K562 (cell line): ENCODE results near the gene FBXO11. TPM values are rescaled to one million over a fixed set of nuclear protein-coding genes. Genes with fewer than 3 reads are reported as not detected.

ENCODE experiments used
- ATAC-seq: fragments of 200-7000 bp; cut with Tn5 transposase; 3 replicates; pipeline ENCODE4 v1.9.1; 2020; ENCODE audit warnings: moderate library complexity
- BruUV-seq: library from RNA; stranded (reverse); fragments of 400-500 nt; replicated peaks from 2 replicates; lab custom pipeline; 2021; lab: Mats Ljungman, UMichigan
- CTCF ChIA-PET: fragments of 300-600 bp; formaldehyde crosslinking; extraction: SDS; loops from one replicate; lab custom pipeline; 2021; ENCODE audit warnings: low intra/inter-chr PET ratio; lab: Yijun Ruan, JAX
- POLR2A ChIA-PET: fragments of 300-600, 350-650 bp; sonication (Branson Sonifier 250); formaldehyde crosslinking; extraction: SDS; loops from one replicate; lab custom pipeline; 2021; ENCODE audit warnings: antibody characterized with exemption, inconsistent platforms; lab: Yijun Ruan, JAX
- DNase-seq, 4 experiments: peaks; one replicate each; pipeline versions ENCODE4 v3.0.0 to v3.0.0-alpha.2; 2011 to 2018; ENCODE audit warnings: low spot score in 3 of 4, mixed read lengths in 3 of 4; ENCODE audit errors: extremely low read depth in 1 of 4
- FAIRE-seq: peaks from 2 replicates; lab custom pipeline; 2011; peaks lifted over from hg19 to GRCh38; lab: Jason Lieb, UNC
- H2AFZ ChIP-seq: 2 replicates; pipeline ENCODE4 v1.6.0; 2011; ENCODE audit warnings: low read depth, low read length, control low read depth, inconsistent platforms
- H3K27ac ChIP-seq: fragments of 200-600 bp; 3 replicates; pipeline ENCODE4 v1.8.0; 2011; ENCODE audit warnings: low read depth, mild to moderate bottlenecking, control low read depth, inconsistent platforms, low read length, moderate library complexity, mixed read lengths; ENCODE audit errors: extremely low read depth
- H3K27me3 ChIP-seq, 2 experiments: fragments of 300-600 bp in 1 of 2; 2 replicates in 1 of 2; 3 replicates in 1 of 2; pipeline versions ENCODE4 v1.6.0 to v1.8.0; 2011; ENCODE audit warnings: inconsistent platforms in 2 of 2, low read length in 2 of 2, mild to moderate bottlenecking in 1 of 2, mixed read lengths in 1 of 2, moderate library complexity in 1 of 2; ENCODE audit not compliant: control insufficient read depth in 2 of 2, insufficient read depth in 2 of 2
- H3K36me3 ChIP-seq: fragments of 300-600 bp; 3 replicates; pipeline ENCODE4 v1.8.0; 2011; ENCODE audit warnings: mild to moderate bottlenecking, low read length, inconsistent platforms; ENCODE audit not compliant: control insufficient read depth, insufficient read depth
- H3K4me1 ChIP-seq, 2 experiments: fragments of 200-600 bp in 1 of 2; replicated peaks in 1 of 2; 2 replicates in 1 of 2; 3 replicates in 1 of 2; pipeline versions ENCODE4 v1.5.1 to v1.8.0; 2011; ENCODE audit warnings: inconsistent platforms in 2 of 2, low read length in 2 of 2, mild to moderate bottlenecking in 1 of 2, mixed read lengths in 1 of 2, moderate library complexity in 1 of 2; ENCODE audit not compliant: control insufficient read depth in 2 of 2, insufficient read depth in 2 of 2
- H3K4me2 ChIP-seq: 2 replicates; pipeline ENCODE4 v1.6.1; 2011; ENCODE audit warnings: low read length, control low read depth, inconsistent platforms, mixed read lengths; ENCODE audit not compliant: insufficient read depth
- H3K4me3 ChIP-seq: fragments of 200-600 bp; sonication (generic), shearing (Covaris generic); 2 replicates; pipeline ENCODE4 v1.5.1; 2016; ENCODE audit warnings: control low read depth, inconsistent platforms
- H3K79me2 ChIP-seq: fragments of 200-600 bp; 3 replicates; pipeline ENCODE4 v1.8.0; 2011; ENCODE audit warnings: low read length, inconsistent platforms; ENCODE audit not compliant: control insufficient read depth, insufficient read depth
- H3K9ac ChIP-seq, 2 experiments: 2 replicates each; pipeline versions ENCODE4 v1.6.0 to v1.6.1; 2011; ENCODE audit warnings: low read depth in 2 of 2, low read length in 2 of 2, control low read depth in 1 of 2, inconsistent platforms in 1 of 2, mild to moderate bottlenecking in 1 of 2, mixed read lengths in 1 of 2; ENCODE audit not compliant: insufficient read depth in 1 of 2
- H3K9me1 ChIP-seq: one replicate; pipeline ENCODE4 v1.6.0; 2011; ENCODE audit warnings: inconsistent platforms, mild to moderate bottlenecking, low read length, moderate library complexity; ENCODE audit not compliant: control insufficient read depth, insufficient read depth
- H3K9me3 ChIP-seq: replicated peaks from 2 replicates; pipeline ENCODE4 v1.5.1; 2011; ENCODE audit warnings: low read depth, low read length, inconsistent platforms; ENCODE audit not compliant: control insufficient read depth, insufficient read depth
- H4K20me1 ChIP-seq: replicated peaks from 2 replicates; pipeline ENCODE4 v1.6.1; 2011; ENCODE audit warnings: low read length, inconsistent platforms, mixed read lengths; ENCODE audit not compliant: control insufficient read depth, insufficient read depth
- CBFB ChIP-seq: sonication (generic); formaldehyde crosslinking; IDR thresholded peaks from 2 replicates; pipeline ENCODE4 v1.4.0; 2020; ENCODE audit warnings: mild to moderate bottlenecking, missing genetic modification reagents
- CHD4 ChIP-seq: fragments of 200-600 bp; sonication (generic); IDR thresholded peaks from 3 replicates; pipeline ENCODE4 v1.6.1; 2012; ENCODE audit warnings: low read depth, mild to moderate bottlenecking, mixed read lengths, low read length, inconsistent platforms; ENCODE audit not compliant: insufficient read depth, insufficient replicate concordance, poor library complexity, severe bottlenecking
- EHMT2 ChIP-seq: fragments of 450-650 bp; IDR thresholded peaks from 2 replicates; pipeline ENCODE4 v1.6.1; 2018; ENCODE audit warnings: antibody characterized with exemption
- ESRRA ChIP-seq: fragments of 450-650 bp; IDR thresholded peaks from 2 replicates; pipeline ENCODE4 v1.6.1; 2014; ENCODE audit warnings: low read depth, mild to moderate bottlenecking, moderate library complexity, borderline replicate concordance
- HCFC1 ChIP-seq: IDR thresholded peaks from 2 replicates; pipeline ENCODE4 v1.6.1; 2012; ENCODE audit warnings: low read depth, low read length, improper control_type of control experiment
- HNRNPK ChIP-seq: fragments of 200-400 bp; formaldehyde crosslinking; IDR thresholded peaks from one replicate; pipeline ENCODE4 v1.6.1; 2018; ENCODE audit warnings: mild to moderate bottlenecking, low read depth, low read length; ENCODE audit not compliant: poor library complexity, severe bottlenecking
- ILK ChIP-seq: fragments of 450-650 bp; IDR thresholded peaks from 2 replicates; pipeline ENCODE4 v1.6.1; 2016; ENCODE audit warnings: missing genetic modification characterization, low read depth, mild to moderate bottlenecking, missing compliant biosample characterization, moderate library complexity, borderline replicate concordance
- NFE2 ChIP-seq: IDR thresholded peaks from 2 replicates; pipeline ENCODE4 v1.6.1; 2014; ENCODE audit warnings: antibody characterized with exemption, low read depth
- NR1H2 ChIP-seq: sonication (generic); formaldehyde crosslinking; IDR thresholded peaks from 2 replicates; pipeline ENCODE4 v1.4.0; 2020; ENCODE audit warnings: mild to moderate bottlenecking, missing genetic modification reagents
- PHTF2 ChIP-seq: fragments of 250-450 bp; sonication (Bioruptor Pico); IDR thresholded peaks from 2 replicates; pipeline ENCODE4 v1.5.0; 2021; ENCODE audit warnings: mild to moderate bottlenecking
- POLR2AphosphoS2 ChIP-seq: IDR thresholded peaks from 2 replicates; pipeline ENCODE4 v1.6.1; 2012; ENCODE audit warnings: low read length, improper control_type of control experiment
- POLR2B ChIP-seq: fragments of 450-650 bp; IDR thresholded peaks from 2 replicates; pipeline ENCODE4 v1.6.1; 2018; ENCODE audit warnings: low read depth; ENCODE audit not compliant: partially characterized antibody
- POLR2G ChIP-seq: fragments of 200-400 bp; formaldehyde crosslinking; IDR thresholded peaks from 2 replicates; pipeline ENCODE4 v1.6.1; 2017; ENCODE audit warnings: low read depth, mild to moderate bottlenecking, antibody characterized with exemption, low read length, moderate library complexity
- TRIM28 ChIP-seq: fragments of 450-650 bp; IDR thresholded peaks from 2 replicates; pipeline ENCODE4 v1.6.1; 2017
- ZNF121 ChIP-seq: sonication (generic); formaldehyde crosslinking; conservative IDR thresholded peaks from 2 replicates; pipeline ENCODE4 v1.8.0; 2022; ENCODE audit warnings: missing genetic modification reagents
- ZNF583 ChIP-seq: fragments of 250-450 bp; sonication (Bioruptor Pico); IDR thresholded peaks from 2 replicates; pipeline ENCODE4 v1.4.0; 2020
- ZNF584 ChIP-seq: fragments of 200-800 bp; sonication (Bioruptor generic); IDR thresholded peaks from 2 replicates; pipeline ENCODE4 v1.6.1; 2016; ENCODE audit warnings: low read depth, mild to moderate bottlenecking, missing genetic modification characterization, missing compliant biosample characterization
- WGBS: fragments of 100-300 bp; shearing (Covaris generic); methylation state at CpG from one replicate; pipeline ENCODE4 v1.1.6; 2016; ENCODE audit warnings: low coverage, mixed read lengths; ENCODE audit not compliant: insufficient coverage; ENCODE audit errors: missing lambda C conversion rate; 5-methylcytosine and 5-hydroxymethylcytosine counted together
- in situ Hi-C: fragments of 300-500 bp; cut with MboI; formaldehyde crosslinking; loops from 4 replicates; pipeline ENCODE4 v1.15.0; 2018; ENCODE audit warnings: inconsistent platforms, mixed read lengths
- intact Hi-C: fragments of 100-400 bp; cut with micrococcal nuclease; formaldehyde crosslinking; loops from 2 replicates; pipeline ENCODE4 v1.14.2; 2022
- polyA plus RNA-seq, 8 experiments: library from polyadenylated mRNA; depleted of rRNA in 4 of 8; stranded (reverse) in 5 of 8; unstranded in 3 of 8; fragments of >200 nt; fragmentation: Nextera tagmentation in 2 of 8; fragmentation: Illumina TruSeq in 1 of 8; extraction: Ambion mirVana in 2 of 8; extraction: Trizol in 1 of 8; gene quantifications; 2 replicates each; pipeline versions ENCODE4 v1.2.1 to v1.2.3, GENCODE V29; 2011 to 2014; ENCODE audit warnings: inconsistent platforms in 1 of 8, missing spikeins in 1 of 8
- total RNA-seq, 7 experiments: library from RNA; depleted of rRNA in 6 of 7; stranded (reverse); fragments of >200 nt in 6 of 7; fragmentation: Illumina TruSeq in 2 of 7; extraction: Trizol in 2 of 7; gene quantifications; 2 replicates each; pipeline versions ENCODE4 v1.2.1 to v1.2.3, GENCODE V29; 2011 to 2021; ENCODE audit warnings: low replicate concordance in 1 of 7
- TF ChIP-seq, protein P1 (sequence below), 2 experiments: fragments of 250-450 bp in 1 of 2; fragments of 450-650 bp in 1 of 2; sonication (Bioruptor Pico) in 1 of 2; IDR thresholded peaks; 2 replicates each; pipeline versions ENCODE4 v1.6.1 to v1.8.0; 2016 to 2021; ENCODE audit warnings: mild to moderate bottlenecking in 2 of 2, moderate library complexity in 2 of 2, missing compliant biosample characterization in 1 of 2, missing genetic modification characterization in 1 of 2
- TF ChIP-seq, protein P2 (sequence below): fragments of 250-450 bp; sonication (Bioruptor Pico); IDR thresholded peaks from 2 replicates; pipeline ENCODE4 v1.5.0; 2021

The FBXO11 gene
- total and polyA plus RNA-seq, 9 of the 15 experiments (the other 6 are each of a cell fraction or from before 2014, with no cell fraction given): 8.8 to 44.5 (median 24.1) TPM

DNA sequence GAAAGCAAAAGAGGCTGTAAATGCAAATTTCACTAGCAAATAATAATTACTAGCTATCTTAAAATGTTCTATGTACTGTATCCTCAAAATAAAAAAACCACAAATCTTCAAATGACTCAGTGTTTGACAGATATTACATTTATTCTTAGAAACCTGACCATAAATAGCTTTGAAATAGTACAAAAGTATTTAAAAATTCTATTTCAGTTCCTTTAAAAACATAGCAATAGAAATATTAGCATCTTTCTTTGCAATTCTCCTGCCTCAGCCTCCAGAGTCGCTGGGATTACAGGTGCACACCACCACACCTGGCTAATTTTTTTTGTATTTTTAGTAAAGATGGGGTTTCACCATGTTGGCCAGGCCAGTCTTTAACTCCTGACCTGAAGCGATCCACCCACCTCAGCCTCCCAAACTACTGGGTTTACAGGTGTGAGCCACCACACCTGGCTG lies 72.8 kb downstream of the FBXO11 start:
- 85% methylated on average over 2 of the region's 2 CpGs for WGBS
- no TSS peak for BruUV-seq
- in situ Hi-C loops: no loop called here
- Histone ChIP-seq H3K4me3 (no peak overlapping the region), H3K9me3 (no peaks in the 10 kb centered on the region), H4K20me1 (no peaks in the 10 kb centered on the region), H3K36me3 (peaks cover 85% of the 10 kb centered on the region), H3K9ac (no peak overlapping the region), H3K4me1 (no peaks in the 10 kb centered on the region), H3K27me3 (no peaks in the 10 kb centered on the region), H3K27ac (no peak overlapping the region), H3K9me1 (no peaks in the 10 kb centered on the region), H2AFZ (no peak overlapping the region), H3K4me2 (no peak overlapping the region), H3K79me2 (no peaks in the 10 kb centered on the region)
- CTCF ChIA-PET: no interaction called here
- ATAC-seq: no peak
- intact Hi-C loops: no loop called here
- FAIRE-seq: no peak
- DNase-seq: no peak
- POLR2A ChIA-PET: interaction anchor here (0.6 to 1.2 kb wide), 3 partner anchors 8 to 100 kb away, joined by 3 to 4 read pairs (median 3); no protein-coding TSS in a partner anchor
- TF ChIP-seq, protein P1, sequence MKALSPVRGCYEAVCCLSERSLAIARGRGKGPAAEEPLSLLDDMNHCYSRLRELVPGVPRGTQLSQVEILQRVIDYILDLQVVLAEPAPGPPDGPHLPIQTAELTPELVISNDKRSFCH (CRISPR knock-in tag; IDR thresholded peaks at IDR 0.05): no peak
- TF ChIP-seq, protein P1 (tag; IDR thresholded peaks at IDR 0.05): no peak
- no peak for TF ChIP-seq POLR2AphosphoS2
- no peak for TF ChIP-seq CHD4
- TF ChIP-seq ILK (tag): no peak
- no peak for TF ChIP-seq HCFC1
- TF ChIP-seq NR1H2 (CRISPR knock-in tag): no peak
- TF ChIP-seq POLR2B: no peak
- no peak for TF ChIP-seq ESRRA
- TF ChIP-seq, protein P2, sequence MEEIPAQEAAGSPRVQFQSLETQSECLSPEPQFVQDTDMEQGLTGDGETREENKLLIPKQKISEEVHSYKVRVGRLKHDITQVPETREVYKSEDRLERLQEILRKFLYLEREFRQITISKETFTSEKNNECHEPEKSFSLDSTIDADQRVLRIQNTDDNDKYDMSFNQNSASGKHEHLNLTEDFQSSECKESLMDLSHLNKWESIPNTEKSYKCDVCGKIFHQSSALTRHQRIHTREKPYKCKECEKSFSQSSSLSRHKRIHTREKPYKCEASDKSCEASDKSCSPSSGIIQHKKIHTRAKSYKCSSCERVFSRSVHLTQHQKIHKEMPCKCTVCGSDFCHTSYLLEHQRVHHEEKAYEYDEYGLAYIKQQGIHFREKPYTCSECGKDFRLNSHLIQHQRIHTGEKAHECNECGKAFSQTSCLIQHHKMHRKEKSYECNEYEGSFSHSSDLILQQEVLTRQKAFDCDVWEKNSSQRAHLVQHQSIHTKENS (CRISPR knock-in tag): no peak
- no peak for TF ChIP-seq NFE2
- TF ChIP-seq ZNF583 (CRISPR knock-in tag): no peak
- no peak for TF ChIP-seq ZNF121 (CRISPR knock-in tag)
- no peak for TF ChIP-seq POLR2G
- TF ChIP-seq ZNF584 (CRISPR knock-in tag): no peak
- no peak for TF ChIP-seq HNRNPK
- no peak for TF ChIP-seq CBFB (CRISPR knock-in tag)
- no peak for TF ChIP-seq PHTF2 (CRISPR knock-in tag)
- no peak for TF ChIP-seq TRIM28
- TF ChIP-seq EHMT2: no peak
